ENCODE measurements around the gene UNC45A. TPM values are rescaled to one million over a fixed set of nuclear protein-coding genes. Genes with fewer than 3 reads are reported as not detected.
"Not testable (repeated sequence)": the region's sequence is repeated elsewhere in the genome, so short reads cannot be mapped to it uniquely, and the experiment has no call there.

The UNC45A gene
- total and polyA plus RNA-seq, 9 donors, result 26.2 to 75.6 (median 53.2) TPM

DNA sequence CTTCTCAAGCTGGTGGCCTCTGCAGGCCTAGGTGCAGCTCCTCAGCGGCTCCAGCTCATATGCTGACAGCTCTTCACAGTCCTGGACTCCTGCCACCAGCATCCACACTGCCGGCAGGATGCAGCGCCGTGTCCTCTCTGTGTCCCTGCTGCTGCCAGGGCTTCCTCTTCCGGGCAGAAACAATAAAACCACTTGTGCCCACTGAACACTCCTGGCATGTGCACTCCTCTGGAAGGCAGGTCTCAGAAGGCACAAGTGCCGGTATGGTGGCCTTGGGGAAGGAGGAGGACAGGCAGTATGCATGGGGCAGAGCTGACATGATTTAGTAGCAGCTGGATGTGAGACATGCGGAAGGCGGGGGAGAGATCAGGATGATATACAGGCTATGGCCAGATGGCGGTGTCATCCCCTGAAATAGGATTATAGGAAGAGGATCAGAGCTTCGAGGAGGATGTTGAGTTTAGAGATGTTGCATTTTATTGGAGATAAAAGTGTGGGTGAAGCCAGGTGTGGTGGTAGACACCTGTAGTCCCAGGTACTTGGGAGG is 39.4 kb upstream of the UNC45A start:
- 48 to 66% (median 58%) methylated on average over 10 of the region's 10 CpGs for WGBS, 3 donors
- intact Hi-C loops (cut with DNase I), result no loop called here
- no peaks in the 10 kb centered on the region for H3K36me3 ChIP-seq

DNA sequence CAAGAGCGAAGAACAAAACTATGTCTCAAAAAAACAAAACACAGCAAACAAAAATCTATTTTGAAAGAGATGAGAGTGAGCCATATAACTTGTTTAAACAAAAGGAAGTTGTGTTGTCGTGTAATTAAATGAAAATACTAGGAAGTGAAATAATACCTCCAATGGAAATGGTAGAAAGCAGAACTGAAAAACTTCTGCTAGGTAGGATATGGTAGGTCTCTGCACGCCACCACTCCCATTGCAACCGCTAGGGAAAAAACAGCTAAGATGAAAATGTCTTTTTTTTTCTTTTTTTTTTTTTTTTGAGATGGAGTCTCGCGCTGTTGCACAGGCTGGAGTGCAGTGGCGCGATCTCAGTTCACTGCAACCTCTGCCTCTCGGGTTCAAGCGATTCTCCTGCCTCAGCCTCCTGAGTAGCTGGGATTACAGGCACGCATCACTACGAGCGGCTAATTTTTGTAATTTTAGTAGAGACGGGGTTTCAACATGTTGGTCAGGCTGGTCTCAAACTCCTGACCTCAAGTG is 37.9 kb upstream of the UNC45A start:
- intact Hi-C loops (cut with DNase I); DNase-seq; H3K4me3 ChIP-seq: not testable (repeated sequence)

More for the DNA sequence above, 39.4 kb upstream of the UNC45A start:
- no peak for DNase-seq
- Histone ChIP-seq H3K4me1 (ENCODE audit: insufficient read depth) (no peaks in the 10 kb centered on the region), H3K9me3 (no peaks in the 10 kb centered on the region), H3K4me3 (no peak overlapping the region), H3K27me3 (no peaks in the 10 kb centered on the region), H3K27ac (no peak overlapping the region)
- TF ChIP-seq EP300 (IDR thresholded peaks at IDR 0.05), result no peak
- TF ChIP-seq, protein P1, sequence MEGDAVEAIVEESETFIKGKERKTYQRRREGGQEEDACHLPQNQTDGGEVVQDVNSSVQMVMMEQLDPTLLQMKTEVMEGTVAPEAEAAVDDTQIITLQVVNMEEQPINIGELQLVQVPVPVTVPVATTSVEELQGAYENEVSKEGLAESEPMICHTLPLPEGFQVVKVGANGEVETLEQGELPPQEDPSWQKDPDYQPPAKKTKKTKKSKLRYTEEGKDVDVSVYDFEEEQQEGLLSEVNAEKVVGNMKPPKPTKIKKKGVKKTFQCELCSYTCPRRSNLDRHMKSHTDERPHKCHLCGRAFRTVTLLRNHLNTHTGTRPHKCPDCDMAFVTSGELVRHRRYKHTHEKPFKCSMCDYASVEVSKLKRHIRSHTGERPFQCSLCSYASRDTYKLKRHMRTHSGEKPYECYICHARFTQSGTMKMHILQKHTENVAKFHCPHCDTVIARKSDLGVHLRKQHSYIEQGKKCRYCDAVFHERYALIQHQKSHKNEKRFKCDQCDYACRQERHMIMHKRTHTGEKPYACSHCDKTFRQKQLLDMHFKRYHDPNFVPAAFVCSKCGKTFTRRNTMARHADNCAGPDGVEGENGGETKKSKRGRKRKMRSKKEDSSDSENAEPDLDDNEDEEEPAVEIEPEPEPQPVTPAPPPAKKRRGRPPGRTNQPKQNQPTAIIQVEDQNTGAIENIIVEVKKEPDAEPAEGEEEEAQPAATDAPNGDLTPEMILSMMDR (IDR thresholded peaks at IDR 0.05), result no peak
- no peak for TF ChIP-seq POLR2A (IDR thresholded peaks at IDR 0.05)

DNA sequence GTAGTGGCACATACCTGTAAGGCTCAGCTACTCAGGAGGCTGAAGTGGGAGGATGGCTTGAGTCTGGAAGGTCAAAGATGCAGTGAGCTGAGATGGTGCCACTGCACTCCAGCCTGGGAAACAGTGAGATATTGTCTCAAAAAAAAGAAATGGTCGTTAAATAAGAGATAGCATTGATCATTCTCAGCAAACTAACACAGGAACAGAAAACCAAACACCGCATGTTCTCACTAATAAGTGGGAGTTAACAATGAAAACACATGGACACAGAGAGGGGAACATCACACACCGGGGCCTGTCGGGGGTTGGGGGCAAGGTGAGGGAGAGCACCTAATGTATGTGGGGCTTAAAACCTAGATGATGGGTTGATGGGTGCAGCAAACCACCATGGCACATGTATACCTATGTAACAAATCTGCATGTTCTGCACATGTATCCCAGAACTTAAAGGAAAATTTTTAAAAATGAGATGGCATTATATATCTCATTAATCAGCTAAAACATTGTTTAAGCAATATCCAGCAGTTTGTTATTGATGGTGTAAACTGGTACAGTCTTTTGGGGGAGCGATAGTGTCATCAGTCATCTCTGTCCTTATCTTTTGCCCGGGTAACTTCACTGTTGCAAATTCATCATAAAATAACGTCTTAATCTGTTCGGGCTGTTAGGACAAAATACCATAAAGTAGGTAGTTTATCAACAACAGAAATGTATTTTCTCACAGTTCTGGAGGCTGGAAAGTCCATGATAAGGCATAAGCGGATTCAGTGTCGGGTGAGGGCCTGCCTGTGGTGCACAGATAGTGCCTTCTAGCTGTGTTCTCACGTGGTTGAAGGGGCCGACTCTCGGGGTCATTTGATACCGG is 33.7 kb upstream of the UNC45A start:
- peak overlapping the region in 1 of 2 donors; percentile 83 for H3K27ac ChIP-seq
- no peaks in the 10 kb centered on the region for H3K36me3 ChIP-seq
- no peaks in the 10 kb centered on the region for H3K9me3 ChIP-seq
- intact Hi-C loops (cut with DNase I), result loop anchor here in 1 of 4 donors (1.0 kb wide), 1 partner anchor 33 kb away; no protein-coding TSS in a partner anchor
- WGBS, 3 donors, result 36 to 43% (median 40%) methylated on average over 14 of the region's 14 CpGs
- DNase-seq, result no peak
- no peaks in the 10 kb centered on the region for H3K27me3 ChIP-seq
- H3K4me1 ChIP-seq (ENCODE audit: insufficient read depth), result peaks cover 2% of the 10 kb centered on the region
- TF ChIP-seq, protein P1 (IDR thresholded peaks at IDR 0.05), result no peak
- TF ChIP-seq POLR2A (IDR thresholded peaks at IDR 0.05), result no peak
- no peak for TF ChIP-seq EP300 (IDR thresholded peaks at IDR 0.05)
- no peak overlapping the region for H3K4me3 ChIP-seq

More for the DNA sequence above, 37.9 kb upstream of the UNC45A start:
- not testable (repeated sequence) for H3K9me3 ChIP-seq; H3K4me1 ChIP-seq (ENCODE audit: insufficient read depth); H3K27me3 ChIP-seq; H3K27ac ChIP-seq; H3K36me3 ChIP-seq
- 91 to 94% (median 92%) methylated on average over 14 of the region's 14 CpGs for WGBS, 3 donors

DNA sequence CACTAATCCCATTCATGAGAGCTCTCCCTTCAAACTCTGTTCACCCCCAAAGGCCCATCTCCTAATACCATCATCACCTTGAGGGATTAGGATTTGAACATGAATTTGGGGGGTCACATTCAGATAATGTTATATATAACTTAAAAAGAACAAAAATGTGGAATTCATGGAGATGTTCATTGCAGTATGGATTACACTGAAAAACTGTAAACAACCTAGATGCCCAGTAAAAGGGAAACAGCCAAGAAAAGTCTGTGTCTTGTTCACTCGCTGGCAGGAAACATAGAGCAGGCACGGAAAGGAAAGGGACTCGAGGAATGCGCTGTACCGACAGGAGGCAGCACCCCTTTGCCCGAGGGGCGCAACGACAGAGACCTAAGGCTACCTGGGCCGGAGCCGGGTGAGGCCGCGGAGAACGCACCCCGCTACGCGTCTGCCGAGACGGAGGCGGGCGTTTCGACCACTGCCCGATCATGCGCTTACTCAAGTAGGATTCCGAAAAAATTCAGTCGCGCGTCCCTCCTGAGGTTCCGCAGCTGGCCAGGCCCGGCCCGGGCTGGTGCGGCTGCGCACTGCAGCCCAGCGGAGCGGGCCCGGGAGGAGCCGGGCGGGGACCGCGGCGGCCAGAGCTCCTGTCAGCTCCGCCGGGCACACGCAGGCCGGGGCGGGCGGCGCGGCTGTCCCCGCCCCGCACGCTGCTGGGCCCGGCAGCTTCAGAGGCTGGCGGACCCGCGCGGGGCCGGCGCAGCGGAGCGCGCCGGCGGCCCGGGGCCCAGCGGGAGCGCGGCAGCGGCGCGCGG is 32.8 kb upstream of the UNC45A start:
- Histone ChIP-seq H3K4me1 (ENCODE audit: insufficient read depth) (peaks cover 2% of the 10 kb centered on the region), H3K27ac (peak overlapping the region; percentile 83 to 91), H3K4me3 (peak overlapping the region; percentile 48), H3K27me3 (no peaks in the 10 kb centered on the region), H3K36me3 (no peaks in the 10 kb centered on the region), H3K9me3 (no peaks in the 10 kb centered on the region)
- DNase-seq, result peak; percentile 71 to 82 (median 75)
- no peak for TF ChIP-seq POLR2A (IDR thresholded peaks at IDR 0.05)
- TF ChIP-seq EP300 (IDR thresholded peaks at IDR 0.05), result no peak
- TF ChIP-seq, protein P1 (IDR thresholded peaks at IDR 0.05), result peak; percentile 75 to 81 (median 79)
- intact Hi-C loops (cut with DNase I), result loop anchor here in 1 of 4 donors (1.0 kb wide), 1 partner anchor 32 kb away; no protein-coding TSS in a partner anchor
- 0 to 1% (median 0%) methylated on average over 48 to 71 of the region's 71 CpGs for WGBS, 3 donors

Measured in ovary (tissue), 9 donors.